GM21367 (cell line): Measurements from ENCODE around the gene C16orf74.

Source experiments
- ATAC-seq: cut with Tn5 transposase; IDR thresholded peaks from one replicate; pipeline ENCODE4 v1.9.1; 2021; ENCODE audit not compliant: unreplicated experiment

Gene C16orf74

GRCh38 chr16:85750827-85751697 is at the start of gene C16orf74:
Gene C16orf74 (minus strand): TSS chr16:85751096. CDS start chr16:85735217, 15,879 bp downstream.
- ATAC-seq, result peak; percentile 39

DNA sequence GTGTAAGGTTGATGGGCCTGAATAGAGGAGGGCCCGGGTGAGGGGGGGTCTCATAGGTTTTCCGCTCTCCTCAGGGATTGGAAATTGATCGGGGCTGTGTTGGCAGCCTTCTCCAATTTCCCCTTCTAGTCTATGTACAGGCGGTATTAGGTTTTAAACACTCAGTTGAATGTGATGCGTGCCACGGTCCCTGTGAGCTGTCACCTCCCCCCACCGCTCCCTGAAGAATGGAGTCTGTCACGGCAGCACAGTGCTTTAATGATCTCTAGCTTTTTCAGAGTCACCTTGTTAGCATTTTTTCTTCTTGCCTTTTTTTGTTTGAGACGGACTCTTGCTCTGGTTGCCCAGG is 49.4 kb upstream of the C16orf74 start:
- ATAC-seq, result no peak

- ATAC-seq, result peak; percentile 67
These were observed 48.8 kb upstream of the C16orf74 start, which contains the start of the genes COX4I1 and EMC8 for GRCh38 chr16:85799497-85800320. Gene COX4I1 (plus strand): TSS chr16:85799695. CDS start chr16:85801206, 1,511 bp downstream. Gene EMC8 (minus strand): TSS chr16:85799544. CDS start chr16:85799295, 249 bp downstream.

GRCh38 chr16:85798901-85799496 is 48.1 kb upstream of the C16orf74 start:
- peak; percentile 17 for ATAC-seq

- ATAC-seq, result no peak
These were observed 47.4 kb upstream of the C16orf74 start for GRCh38 chr16:85798283-85798776.

DNA sequence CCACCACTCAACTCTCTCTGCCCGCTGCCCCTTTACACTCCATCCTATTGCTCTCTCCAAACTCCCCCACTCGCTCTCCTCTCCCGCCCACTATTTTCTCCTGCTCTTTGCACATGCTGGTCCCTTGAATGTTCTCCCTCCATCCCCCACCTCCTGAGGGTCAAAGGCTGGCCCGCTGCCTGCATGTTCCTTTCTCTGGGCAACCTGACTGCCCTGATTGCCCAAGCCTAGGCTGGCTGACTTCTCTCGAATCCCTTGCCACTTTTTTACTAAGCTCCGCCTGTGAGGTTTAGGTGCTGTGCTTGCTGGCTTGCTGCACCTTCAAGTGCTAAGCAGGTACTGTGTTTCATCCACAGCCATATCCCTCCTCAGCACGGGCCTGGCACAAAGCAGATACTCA is 45.7 kb upstream of the C16orf74 start:
- ATAC-seq, result no peak

GRCh38 chr16:85796152-85796551 is 45.3 kb upstream of the C16orf74 start:
- no peak for ATAC-seq

- ATAC-seq, result no peak
These were observed 43.8 kb upstream of the C16orf74 start for GRCh38 chr16:85794696-85795095.

- no peak for ATAC-seq
These were observed 42.9 kb upstream of the C16orf74 start for GRCh38 chr16:85793662-85794298.

DNA sequence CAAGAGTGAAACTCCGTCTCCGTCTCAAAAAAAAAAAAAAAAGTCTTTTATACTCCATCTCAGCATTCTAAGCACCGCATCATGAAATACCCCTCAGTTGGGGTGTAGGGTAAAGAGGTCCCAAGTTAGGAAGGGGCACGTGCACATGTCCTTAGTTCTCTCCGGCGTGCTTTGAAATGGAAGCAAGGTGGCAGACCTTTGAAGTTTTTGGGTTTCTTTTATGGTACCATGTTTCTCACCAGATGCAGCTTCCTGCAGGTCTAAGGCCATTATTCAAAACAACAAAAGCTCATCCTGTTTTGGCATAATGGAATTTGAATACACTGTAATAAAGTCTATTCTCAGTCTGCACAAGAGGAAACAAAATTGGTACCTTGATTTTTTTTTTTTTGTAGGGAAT is 38.9 kb upstream of the C16orf74 start:
- ATAC-seq, result no peak

DNA sequence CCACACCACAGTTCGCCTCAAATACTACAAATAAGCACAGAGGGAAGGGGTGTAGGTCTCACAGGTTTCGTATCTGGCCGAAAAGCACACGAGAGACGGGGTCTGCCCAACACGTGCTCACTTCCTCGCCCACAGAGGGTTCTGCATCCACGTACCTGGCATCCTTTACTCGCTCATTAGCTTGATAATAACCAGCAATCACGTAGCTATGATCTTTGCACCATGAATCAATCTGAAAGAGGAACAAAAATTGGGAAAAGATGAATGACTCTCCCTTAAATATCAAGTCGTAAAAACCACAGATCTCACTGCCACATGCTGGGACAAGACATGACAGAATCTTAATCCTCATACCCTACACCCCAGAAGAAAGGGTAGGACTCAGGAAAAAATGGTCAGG is 37.9 kb upstream of the C16orf74 start:
- ATAC-seq, result no peak

DNA sequence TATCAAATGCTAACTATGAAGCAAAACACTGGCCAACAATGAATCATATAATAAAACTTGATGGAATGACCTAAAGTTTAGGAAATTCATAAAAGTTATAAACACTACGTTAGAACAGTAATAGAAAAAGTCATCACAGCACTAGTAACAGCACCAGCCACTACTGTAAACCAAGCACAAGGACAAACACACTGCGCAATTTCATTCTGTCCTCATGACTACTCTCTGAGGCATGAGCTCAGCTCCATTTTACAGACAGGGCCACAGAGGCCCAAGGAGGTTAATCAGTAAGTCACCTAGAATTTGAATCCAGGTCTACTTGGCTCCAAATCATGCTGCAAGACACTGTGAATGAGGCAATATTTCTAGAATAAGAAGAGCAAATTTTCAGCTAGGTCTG is 35.0 kb upstream of the C16orf74 start:
- no peak for ATAC-seq

DNA sequence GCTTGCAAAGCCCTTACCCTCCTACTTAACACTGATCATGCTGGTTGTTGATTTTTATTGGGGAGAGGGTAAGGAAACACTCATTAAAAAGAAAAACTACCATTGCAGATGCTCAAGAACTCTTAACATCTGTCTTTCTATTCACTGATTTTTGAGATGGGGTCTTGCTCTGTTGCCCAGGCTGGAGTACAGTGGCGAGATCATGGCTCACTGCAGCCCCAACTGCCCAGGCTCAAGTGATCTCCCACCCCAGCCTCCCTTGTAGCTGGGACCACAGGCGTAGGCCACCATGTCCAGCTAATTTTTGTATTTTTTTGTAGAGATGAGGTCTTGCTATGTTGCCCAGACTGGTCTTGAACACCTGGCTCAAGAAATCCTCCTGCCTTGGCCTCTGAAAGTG is 33.9 kb upstream of the C16orf74 start:
- no peak for ATAC-seq

DNA sequence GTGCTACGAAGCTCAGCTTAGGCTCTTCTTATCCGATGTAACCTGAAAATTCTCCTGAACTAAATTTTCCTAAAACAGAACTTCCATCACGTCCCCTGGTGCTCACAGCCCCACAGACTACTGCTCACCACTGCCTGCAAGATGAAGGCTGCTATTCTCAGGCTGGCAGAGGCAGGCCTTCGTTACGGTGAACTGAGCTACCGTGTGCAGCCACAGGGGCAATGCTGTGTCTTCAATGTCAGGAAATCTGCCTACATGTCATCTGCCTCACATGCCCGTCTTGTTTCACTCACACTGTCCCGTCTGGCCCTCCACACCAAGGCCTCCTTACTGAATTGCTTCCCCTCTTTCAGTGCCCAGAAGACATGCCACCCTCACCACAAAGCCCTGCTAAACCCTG is 32.5 kb upstream of the C16orf74 start:
- ATAC-seq, result no peak

GRCh38 chr16:85782451-85782850 is 31.6 kb upstream of the C16orf74 start:
- ATAC-seq, result no peak

DNA sequence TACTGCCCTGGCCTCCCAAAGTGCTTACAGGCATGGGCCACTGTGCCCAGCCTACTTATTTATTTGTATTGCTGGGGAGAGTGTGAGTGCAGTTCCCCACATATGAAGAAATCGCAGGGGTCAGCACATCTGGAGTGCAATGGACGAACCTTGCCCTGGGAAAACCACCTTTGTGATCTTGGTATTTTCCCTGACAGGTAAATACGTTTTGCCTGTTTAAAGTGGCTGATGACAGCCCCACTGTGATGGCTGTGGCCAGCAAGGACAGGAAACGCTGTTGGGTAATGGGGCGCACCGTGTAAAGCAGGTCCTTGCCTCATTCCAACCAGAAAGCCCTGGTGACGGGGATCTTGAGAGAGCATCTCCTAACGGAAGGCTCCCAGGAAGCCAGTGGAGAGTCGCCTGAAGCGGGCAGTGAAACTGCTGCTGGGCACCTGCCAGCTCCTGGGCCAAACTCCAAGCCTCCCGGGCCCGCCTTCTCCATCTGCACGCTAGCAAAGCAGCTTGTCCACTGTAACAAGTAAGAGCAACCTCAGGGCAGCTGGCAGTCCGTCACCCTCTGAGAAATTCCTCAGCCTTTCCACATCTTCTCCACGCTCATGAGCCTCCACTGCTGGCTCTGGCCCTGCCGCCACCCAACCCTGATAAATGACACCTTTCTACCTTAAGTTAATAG is 30.9 kb upstream of the C16orf74 start:
- no peak for ATAC-seq

DNA sequence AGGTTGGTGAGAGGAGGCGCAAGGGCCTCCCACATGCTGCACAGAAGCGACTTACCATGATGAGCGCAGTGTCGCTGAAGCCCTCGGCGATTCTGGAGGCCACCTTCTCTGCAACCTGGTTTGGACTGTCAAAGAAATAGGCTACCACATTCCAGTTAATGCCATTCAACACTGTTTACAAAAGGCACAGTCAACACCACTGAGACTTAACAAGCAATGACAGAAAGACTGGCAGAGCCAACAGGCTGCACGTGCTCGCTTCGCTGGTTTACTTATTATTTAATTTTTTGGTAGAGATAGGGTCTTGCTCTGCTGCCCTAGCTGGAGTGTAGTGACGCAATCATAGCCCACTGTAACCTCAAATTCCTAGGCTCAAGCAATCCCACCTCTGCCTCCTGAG is 30.3 kb upstream of the C16orf74 start:
- ATAC-seq, result no peak

GRCh38 chr16:85780281-85780680 is 29.4 kb upstream of the C16orf74 start:
- ATAC-seq, result no peak

DNA sequence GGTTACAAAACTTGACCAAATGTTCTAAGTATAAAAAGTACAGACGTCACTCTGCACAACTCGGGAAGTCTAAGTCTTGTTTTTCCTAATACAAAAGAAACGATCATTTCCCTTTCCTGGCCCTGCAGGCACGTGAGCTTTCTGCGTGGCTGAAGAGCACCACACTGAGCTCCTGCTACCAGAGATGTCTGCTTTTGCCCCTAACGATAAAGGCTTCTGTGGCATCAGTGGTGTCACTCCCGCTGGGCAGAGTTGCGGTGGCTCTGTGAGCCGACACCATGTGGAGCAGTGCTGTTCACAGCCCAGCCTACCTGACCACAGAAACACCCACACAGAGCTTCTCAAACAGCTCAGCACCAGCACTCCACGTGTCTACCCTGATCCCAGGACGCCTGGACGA is 28.0 kb upstream of the C16orf74 start:
- no peak for ATAC-seq

GRCh38 chr16:85777583-85778310 is 26.9 kb upstream of the C16orf74 start:
- no peak for ATAC-seq
